Cardiac fibroblast (primary cell): ENCODE data around the gene ZNF800.

ENCODE experiments used
- DNase-seq, 2 donors: peaks; one replicate each; pipeline versions ENCODE4 v3.0.0 to v3.0.0-alpha.2; 2010; ENCODE audit warnings: low read depth in 2 of 2
- H3K4me3 ChIP-seq, 2 donors: replicated peaks in 1 of 2; 1 replicate in 1 of 2; 2 replicates in 1 of 2; pipeline ENCODE4 v1.5.1; 2011; ENCODE audit warnings: low read depth in 2 of 2, low read length in 2 of 2, mild to moderate bottlenecking in 2 of 2, moderate library complexity in 1 of 2
- CTCF ChIP-seq: IDR thresholded peaks from one replicate; pipeline ENCODE4 v1.5.1; 2011; ENCODE audit warnings: low read depth, mild to moderate bottlenecking, low read length, inconsistent platforms

The ZNF800 gene

GRCh38 chr7:127365957-127366315 lies 26.6 kb downstream of the ZNF800 start:
- no peak for TF ChIP-seq CTCF
- no peak for DNase-seq
- no peak overlapping the region for H3K4me3 ChIP-seq

GRCh38 chr7:127365164-127365956 lies 27.1 kb downstream of the ZNF800 start:
- no peak overlapping the region for H3K4me3 ChIP-seq
- TF ChIP-seq CTCF = no peak
- DNase-seq = no peak

- no peak overlapping the region for H3K4me3 ChIP-seq
- no peak for DNase-seq
- TF ChIP-seq CTCF = no peak
Measured at GRCh38 chr7:127362364-127363027, 30.0 kb downstream of the ZNF800 start.

- DNase-seq = no peak
- no peak for TF ChIP-seq CTCF
- no peak overlapping the region for H3K4me3 ChIP-seq
Measured at GRCh38 chr7:127361736-127362135, 30.8 kb downstream of the ZNF800 start.

- no peak for TF ChIP-seq CTCF
- H3K4me3 ChIP-seq = no peak overlapping the region
- no peak for DNase-seq
Measured at GRCh38 chr7:127359011-127359410, 33.5 kb downstream of the ZNF800 start.

- no peak overlapping the region for H3K4me3 ChIP-seq
- no peak for DNase-seq
- TF ChIP-seq CTCF = no peak
Measured at GRCh38 chr7:127353897-127354296, 38.6 kb downstream of the ZNF800 start.
